NCI-H69 (cell line): ENCODE results near the gene DIRAS1.

Source experiments
- DNase-seq: peaks from one replicate; lab custom pipeline; 2025; lab: John Stamatoyannopoulos, UW

DIRAS1 gene

GRCh38 chr19:2755448-2755705, 34.2 kb upstream of the DIRAS1 start:
- no peak for DNase-seq

DNA sequence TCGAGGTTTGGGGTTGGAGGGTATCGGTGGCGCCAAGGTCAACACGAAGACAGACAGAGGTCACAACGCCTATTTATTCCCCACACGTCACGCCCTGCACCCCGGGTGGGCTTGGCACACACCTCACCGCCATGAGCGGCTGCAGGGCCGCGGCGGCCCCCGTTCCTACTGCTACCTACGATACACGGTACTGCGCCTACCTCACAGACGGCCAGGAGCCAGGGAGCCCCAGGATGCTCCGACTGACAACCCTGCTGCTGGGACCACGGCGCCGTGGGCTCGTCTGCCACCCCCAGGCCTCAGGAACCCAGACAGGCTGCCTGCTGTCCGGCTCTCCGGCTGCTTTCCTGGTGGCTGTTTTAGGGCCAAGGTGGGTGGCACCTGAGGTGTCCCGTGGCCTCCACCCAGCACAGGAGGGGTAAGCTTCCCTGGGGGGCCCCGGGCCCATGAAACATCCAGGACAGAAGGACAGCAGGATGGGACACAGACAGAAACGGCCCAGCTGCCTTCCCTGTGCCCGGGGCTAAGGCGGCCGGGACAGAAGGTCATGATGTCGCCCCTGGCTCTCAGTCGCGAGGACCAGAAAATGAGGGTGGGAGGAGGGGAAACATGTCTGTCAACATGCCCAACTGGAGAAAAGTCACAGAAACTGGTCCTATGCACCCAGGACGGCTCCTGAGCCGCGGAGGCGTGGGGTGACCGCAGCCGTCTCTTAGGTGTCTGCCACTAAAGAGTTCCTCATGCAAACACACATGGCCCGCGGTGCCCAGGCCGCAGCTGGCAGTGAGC, 33.7 kb upstream of the DIRAS1 start:
- no peak for DNase-seq

DNA sequence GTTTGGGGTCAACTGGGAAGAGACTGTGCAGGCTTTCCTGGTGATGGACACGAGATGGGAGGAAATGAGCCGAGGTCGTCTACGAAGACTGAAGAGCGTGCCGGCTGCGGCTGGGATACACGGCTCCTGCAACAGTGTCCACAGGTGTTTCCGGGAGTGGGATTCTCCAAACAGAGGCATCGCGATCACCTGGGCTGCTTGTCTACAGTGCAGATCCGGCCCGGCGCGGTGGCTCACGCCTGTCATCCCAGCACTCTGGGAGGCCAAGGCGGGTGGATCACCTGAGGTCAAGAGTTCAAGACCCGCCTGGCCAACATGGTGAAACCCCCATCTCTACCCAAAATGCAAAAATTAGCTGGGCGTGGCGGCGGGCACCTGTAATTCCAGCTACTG, 30.3 kb upstream of the DIRAS1 start:
- no peak for DNase-seq

GRCh38 chr19:2750808-2751437, 29.8 kb upstream of the DIRAS1 start:
- no peak for DNase-seq

DNA sequence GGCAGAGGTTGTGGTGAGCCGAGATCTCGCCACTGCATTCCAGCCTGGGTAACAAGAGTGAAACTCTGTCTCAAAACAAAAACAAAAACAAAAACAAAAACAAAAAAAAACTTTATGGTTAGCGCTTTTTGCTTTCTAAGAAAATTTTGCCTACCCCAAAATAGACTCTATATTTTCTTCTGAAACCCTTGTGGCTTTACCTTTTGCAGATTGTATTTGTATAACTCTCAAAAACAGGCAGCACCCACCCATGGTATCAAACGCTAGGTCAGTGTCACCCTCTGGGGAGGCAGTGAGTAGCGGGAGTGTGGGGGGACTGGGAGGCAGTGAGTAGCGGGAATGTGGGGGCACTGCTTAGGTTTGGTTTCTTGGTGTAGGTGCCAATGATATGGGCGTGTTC, 26.2 kb upstream of the DIRAS1 start:
- no peak for DNase-seq

DNA sequence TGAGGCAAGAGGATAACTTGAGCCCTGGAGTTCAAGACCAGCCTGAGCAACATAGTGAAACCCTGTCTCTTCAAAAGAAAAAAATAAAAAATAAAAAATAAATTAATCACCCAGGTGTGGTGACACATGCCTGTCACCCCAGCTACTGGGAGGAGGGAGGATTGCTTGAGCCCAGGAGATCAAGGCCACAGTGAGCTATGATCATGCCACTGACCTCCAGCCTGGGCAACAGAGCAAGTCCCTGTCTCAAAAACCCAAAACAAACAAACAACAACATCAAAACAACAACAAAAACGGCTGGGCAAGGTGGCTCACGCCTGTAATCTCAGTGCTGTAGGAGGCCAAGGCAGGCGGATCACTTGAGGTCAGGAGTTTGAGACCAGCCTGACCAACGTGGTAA, 22.9 kb upstream of the DIRAS1 start:
- DNase-seq = no peak

DNA sequence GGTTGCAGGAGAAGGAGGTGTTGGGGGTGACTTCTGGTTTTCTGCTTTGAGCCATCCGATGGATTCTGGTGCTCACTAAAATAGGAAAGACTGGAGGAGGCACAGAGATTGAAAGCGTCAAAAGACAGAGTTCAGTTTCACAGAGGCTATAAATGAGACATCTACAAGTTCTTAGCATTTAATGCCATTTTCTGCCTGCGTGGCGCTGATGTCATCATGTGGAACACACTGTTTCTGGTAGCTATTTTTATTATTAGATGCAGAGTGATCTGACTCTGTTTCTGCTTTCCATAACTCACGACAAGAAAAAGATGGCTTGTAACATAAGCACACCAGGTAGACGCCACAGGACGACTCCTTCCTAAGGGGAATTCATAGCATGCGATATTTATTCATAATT, 21.9 kb upstream of the DIRAS1 start:
- DNase-seq = no peak

DNA sequence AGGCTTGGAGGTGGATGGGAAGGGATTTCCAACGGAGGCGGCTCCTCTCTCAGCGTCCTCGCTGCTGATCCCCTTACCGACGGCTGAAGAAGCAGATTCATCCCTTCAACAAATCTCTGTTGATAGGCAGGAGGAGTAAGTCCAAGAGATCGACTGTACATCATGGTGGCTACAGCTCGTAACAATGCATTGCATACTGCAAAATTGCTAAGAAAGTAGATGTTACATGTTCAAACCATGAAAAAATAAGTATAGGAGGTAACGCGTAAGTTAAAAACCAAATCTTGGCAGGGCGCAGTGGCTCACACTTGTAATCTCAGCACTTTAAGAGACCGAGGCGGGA, 19.1 kb upstream of the DIRAS1 start:
- no peak for DNase-seq

DNA sequence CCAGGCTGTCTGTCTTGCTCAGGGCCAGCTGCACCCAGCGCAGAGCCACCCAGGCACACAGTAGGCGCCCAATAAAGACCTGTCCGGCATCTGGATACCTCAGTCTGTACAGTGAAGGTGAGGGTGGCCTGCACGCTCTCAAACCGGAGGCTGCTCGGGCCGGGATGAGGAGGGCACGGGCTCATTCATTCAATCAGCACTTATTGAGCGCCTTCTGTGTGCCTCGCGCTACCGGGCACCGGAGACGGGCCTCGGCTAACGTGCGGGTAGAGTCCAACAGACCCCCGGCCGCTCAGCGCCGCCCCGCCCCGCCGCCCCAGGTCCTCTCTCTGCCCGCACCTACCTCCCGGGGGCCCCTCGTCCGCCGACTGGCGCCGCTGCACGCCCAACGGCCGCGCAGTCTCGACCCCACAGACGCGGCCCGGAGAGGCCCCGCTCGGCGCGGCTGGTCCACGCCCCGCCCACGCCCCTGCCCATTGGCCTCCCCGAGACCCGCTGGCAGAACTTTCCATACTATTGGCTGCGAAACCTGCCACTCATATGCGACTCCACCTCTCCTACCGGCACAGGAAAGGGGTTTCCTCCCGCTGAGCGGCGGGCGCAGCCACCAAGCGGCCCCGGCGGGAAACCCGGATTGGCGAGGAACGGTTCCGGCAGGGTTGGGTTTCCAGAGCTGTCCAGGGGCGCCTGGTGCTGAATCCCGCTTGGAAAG, 18.6 kb upstream of the DIRAS1 start, which contains the start of gene SLC39A3:
SLC39A3 (minus strand) TSS at position 416 of the 712 bp plus-strand sequence. CDS start 2,760 bp downstream, outside the sequence.
- DNase-seq = peak; percentile 98

DNA sequence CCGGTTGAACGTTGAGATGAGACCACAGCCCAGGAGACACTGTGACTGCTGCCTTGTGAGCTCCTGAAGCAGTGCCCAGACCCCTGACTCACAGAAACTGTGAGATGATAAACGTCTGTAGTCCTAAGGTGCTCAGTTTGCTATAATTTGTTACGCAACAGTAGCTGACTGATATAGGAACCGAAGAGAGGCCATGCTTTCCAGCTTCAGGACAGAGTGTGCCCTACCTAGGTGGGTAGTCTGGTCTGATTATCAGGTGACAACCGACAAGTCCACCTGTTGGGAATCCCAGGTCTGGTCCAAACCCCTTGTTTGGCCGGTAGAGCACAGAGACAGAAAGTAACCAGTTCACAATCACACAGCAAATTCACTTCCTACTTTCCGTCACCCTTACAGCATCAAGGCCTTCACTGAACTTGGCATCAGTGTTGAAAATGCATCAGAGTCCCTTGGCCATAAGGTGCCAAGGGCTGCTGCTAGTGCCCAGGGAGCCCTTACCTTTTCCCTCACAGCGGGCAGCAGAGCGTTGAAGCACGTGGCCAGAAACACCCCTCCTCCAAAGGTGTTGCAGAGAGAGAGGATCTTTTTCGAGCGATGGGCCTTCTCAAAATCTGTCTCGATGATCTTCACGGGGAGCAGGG, 15.5 kb upstream of the DIRAS1 start:
- DNase-seq = no peak

DNA sequence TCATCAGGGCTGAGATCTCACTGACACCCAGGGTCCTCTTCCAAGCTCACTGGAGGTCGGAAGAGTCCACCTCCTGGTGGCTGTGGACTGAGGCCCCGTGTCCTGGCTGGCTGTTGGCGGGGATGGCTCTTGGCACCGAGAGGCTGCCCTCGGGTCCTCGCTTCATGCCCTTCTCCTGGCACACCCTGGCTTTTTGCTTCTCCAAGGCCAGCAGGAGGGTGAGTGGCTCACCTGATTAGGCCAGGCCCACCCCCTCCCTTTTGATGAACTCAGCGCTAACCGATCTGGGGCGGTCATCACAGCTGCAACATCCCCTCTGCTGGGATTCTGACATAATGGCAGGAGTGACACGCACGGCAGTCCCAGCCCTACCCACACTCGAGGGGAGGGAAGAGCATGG, 14.2 kb upstream of the DIRAS1 start:
- no peak for DNase-seq

DNA sequence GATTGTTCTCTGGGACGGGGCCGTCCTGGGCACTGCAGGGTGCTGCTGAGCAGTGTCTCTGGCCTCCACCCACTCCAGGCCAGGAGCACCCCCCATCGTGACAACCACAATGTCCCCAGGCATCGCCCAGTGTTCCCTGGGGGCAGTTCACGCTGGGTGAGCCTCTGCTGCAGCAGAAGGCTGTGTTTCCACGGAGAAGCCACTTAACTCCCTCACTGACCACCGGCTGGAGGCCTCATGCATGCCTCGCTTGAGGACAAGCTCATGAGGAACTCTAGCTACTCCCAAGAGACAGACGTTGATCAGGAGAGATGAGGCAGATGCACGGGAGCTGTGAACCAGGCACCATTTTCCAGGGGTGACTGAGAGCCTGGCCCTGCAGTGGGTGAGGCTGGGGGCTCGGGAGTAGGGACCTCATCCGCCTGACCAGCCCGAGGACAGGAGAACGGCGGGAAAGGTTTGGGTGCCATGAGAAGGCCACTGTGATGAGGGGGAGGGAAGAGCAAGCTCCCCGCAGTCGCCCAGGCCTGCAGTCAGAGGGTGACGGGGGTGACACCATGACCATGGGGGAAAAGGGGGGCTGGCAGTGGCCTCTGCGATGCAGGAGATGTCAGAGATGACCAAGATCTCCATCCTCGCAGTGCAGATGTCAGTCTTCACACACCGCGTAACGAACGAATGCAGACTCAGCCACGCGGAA, 13.6 kb upstream of the DIRAS1 start:
- DNase-seq = no peak

- DNase-seq = peak; percentile 64
Measured at GRCh38 chr19:2733930-2734588, 12.9 kb upstream of the DIRAS1 start.

GRCh38 chr19:2732883-2733282, 11.7 kb upstream of the DIRAS1 start:
- DNase-seq = no peak

- no peak for DNase-seq
Measured at GRCh38 chr19:2732157-2732725, 11.1 kb upstream of the DIRAS1 start.

DNA sequence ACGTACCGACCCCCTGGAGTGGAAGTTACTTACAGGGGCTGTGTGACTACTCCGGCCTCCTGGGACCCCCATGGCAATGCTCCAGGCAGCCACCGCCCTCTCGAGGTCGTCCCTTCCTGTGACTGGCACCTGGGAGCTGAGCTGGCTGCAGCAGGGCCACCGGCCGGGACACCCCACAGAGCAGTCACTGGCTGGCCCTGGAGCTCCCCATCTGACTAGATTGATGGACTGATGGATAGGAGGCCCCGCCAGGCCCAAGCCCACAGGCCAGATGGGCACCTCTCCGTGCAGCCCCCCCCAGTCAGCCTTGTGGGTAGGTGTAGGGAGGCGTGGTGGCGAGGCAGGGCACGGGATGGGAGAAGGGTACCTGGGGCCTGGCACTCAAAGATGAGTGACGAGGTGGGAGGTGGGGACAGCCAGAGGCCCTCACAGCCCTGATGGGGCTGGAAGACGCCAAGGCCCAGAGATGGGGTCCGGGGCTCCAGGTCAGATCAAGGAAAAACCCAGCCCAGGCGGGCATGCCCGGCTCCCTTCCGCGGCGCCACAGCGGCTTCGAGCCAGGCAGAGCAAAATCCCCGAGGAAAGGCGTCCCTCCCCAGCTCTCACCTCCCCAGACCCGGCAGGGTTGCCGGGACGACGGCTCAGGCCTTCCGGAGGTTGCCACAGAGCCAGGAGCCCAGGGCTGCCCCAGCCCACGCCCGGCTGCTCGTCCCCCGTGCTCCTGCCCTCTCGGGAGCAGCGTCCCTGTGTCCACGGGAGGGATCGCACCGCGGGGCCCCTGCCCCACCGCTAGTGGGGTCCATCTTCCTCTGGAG, 10.2 kb upstream of the DIRAS1 start:
- no peak for DNase-seq

- no peak for DNase-seq
Measured at GRCh38 chr19:2729943-2730818, 9.0 kb upstream of the DIRAS1 start.

DNA sequence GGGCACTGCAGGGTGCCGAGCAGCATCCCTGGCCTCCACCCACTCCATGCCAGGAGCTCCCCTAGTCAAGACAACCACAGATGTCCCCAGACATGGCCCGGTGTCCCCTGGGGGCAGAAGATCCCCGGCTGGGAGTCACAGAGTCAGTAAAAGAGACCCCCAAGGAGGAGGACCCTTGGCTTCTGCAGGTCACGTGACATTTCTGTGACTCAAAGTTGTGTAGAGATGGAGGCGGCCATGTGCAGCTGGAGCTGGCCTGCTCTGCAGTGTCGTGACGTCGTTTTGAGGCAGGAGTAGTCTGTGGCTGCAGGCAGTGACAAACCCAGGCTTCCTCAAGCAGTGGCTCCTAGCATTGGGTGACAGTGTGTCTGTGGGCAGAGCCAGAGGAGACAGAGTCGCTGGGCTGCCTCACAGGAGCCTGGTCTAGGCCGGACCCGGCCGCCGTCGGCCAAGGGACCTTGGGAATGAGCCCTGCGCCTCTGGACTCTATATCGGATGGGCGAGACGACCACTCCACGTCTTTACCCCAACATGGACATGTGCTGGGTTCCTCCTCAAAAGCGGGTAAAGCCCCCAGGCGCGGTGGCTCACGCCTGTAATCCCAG, 7.7 kb upstream of the DIRAS1 start:
- no peak for DNase-seq

DNA sequence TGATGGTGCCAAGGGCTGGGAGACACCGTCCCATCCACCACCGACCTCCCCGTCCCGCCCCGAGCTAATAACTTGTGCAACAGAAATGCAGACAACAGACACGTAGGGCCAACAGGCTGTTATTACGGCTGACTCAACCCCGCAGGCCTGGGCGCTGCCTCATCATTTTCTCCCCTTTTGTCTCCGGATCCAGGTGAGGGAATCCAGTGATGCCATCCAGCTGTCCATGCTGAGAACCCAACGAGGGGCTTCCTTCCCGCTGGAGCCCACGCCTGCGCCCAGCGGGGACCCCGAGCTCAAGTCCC, 6.4 kb upstream of the DIRAS1 start:
- DNase-seq = peak; percentile 63
